Posterior cingulate gyrus (tissue), 11 donors: ENCODE measurements around the gene USP3.
A peak's percentile ranks its signal among the peaks of the same experiment; 100 is the strongest.

Source experiments
- DNase-seq, 10 donors: peaks; one replicate each; pipeline versions ENCODE4 v3.0.0 to v3.0.0-alpha.2; 2020 to 2021; ENCODE audit warnings: mixed read lengths in 3 of 10
- intact Hi-C: fragments of 100-400 bp; cut with DNase I; formaldehyde crosslinking; loops from one replicate; pipeline ENCODE4 v1.15.1; 2023

Gene USP3

GRCh38 chr15:63575312-63575711, 70.9 kb downstream of the USP3 start:
- no peak for DNase-seq
- intact Hi-C loops, result no loop called here

- DNase-seq, result no peak
- intact Hi-C loops, result no loop called here
Measured at GRCh38 chr15:63576441-63576840, 72.0 kb downstream of the USP3 start.

GRCh38 chr15:63582179-63582578, 77.8 kb downstream of the USP3 start:
- no peak for DNase-seq
- intact Hi-C loops, result no loop called here

- DNase-seq, result no peak
- intact Hi-C loops, result no loop called here
Measured at GRCh38 chr15:63582718-63583426, 78.5 kb downstream of the USP3 start.

- intact Hi-C loops, result no loop called here
- no peak for DNase-seq
Measured at GRCh38 chr15:63586790-63587189, 82.4 kb downstream of the USP3 start.

- intact Hi-C loops, result no loop called here
- no peak for DNase-seq
Measured at GRCh38 chr15:63587527-63587926, 83.1 kb downstream of the USP3 start.

GRCh38 chr15:63588826-63589225, 84.4 kb downstream of the USP3 start:
- intact Hi-C loops, result no loop called here
- DNase-seq, result no peak

- DNase-seq, result no peak
- intact Hi-C loops, result no loop called here
Measured at GRCh38 chr15:63593705-63594671, 89.6 kb downstream of the USP3 start.

- DNase-seq, result peak in 1 of 10 donors; percentile 79
- intact Hi-C loops, result loop anchor here (5.0 kb wide), 3 partner anchors 88 to 128 kb away; no protein-coding TSS in a partner anchor
Measured at GRCh38 chr15:63595065-63595464, 90.7 kb downstream of the USP3 start.

GRCh38 chr15:63595688-63596087, 91.3 kb downstream of the USP3 start:
- DNase-seq, result no peak
- intact Hi-C loops, result loop anchor here (5.0 kb wide), 3 partner anchors 88 to 128 kb away; no protein-coding TSS in a partner anchor

GRCh38 chr15:63596676-63597037, 92.3 kb downstream of the USP3 start:
- no peak for DNase-seq
- intact Hi-C loops, result loop anchor here (5.0 kb wide), 3 partner anchors 89 to 129 kb away; no protein-coding TSS in a partner anchor

- intact Hi-C loops, result loop anchor here (5.0 kb wide), 3 partner anchors 90 to 130 kb away; no protein-coding TSS in a partner anchor
- DNase-seq, result no peak
Measured at GRCh38 chr15:63597038-63597790, 92.8 kb downstream of the USP3 start, which contains the start of gene FBXL22. TSS of gene FBXL22 (plus strand) at chr15:63597387. CDS start at chr15:63597393, 6 bp downstream.

- DNase-seq, result no peak
- intact Hi-C loops, result loop anchor here (5.0 kb wide), 3 partner anchors 91 to 131 kb away; no protein-coding TSS in a partner anchor
Measured at GRCh38 chr15:63597821-63598220, 93.4 kb downstream of the USP3 start.

- intact Hi-C loops, result loop anchor here (5.0 kb wide), 3 partner anchors 91 to 131 kb away; no protein-coding TSS in a partner anchor
- peak in 1 of 10 donors; percentile 30 for DNase-seq
Measured at GRCh38 chr15:63598473-63599400, 94.3 kb downstream of the USP3 start.

GRCh38 chr15:63599401-63600000, 95.1 kb downstream of the USP3 start:
- intact Hi-C loops, result loop anchor here (5.0 kb wide), 3 partner anchors 92 to 132 kb away; no protein-coding TSS in a partner anchor
- DNase-seq, result peak; percentile 47 to 96 (median 71)

- intact Hi-C loops, result loop anchor here (10.0 kb wide), 2 partner anchors 235 to 315 kb away; partner anchors contain the start of gene HERC1
- peak in 3 of 10 donors; percentile 41 to 84 (median 80) for DNase-seq
Measured at GRCh38 chr15:63600001-63600615, 95.7 kb downstream of the USP3 start.

GRCh38 chr15:63600616-63601025, 96.2 kb downstream of the USP3 start:
- peak; percentile 70 to 98 (median 86) for DNase-seq
- intact Hi-C loops, result loop anchor here (10.0 kb wide), 2 partner anchors 234 to 316 kb away; partner anchors contain the start of gene HERC1
